ENCODE measurements around the gene ALG5.

The ALG5 gene, protein sequence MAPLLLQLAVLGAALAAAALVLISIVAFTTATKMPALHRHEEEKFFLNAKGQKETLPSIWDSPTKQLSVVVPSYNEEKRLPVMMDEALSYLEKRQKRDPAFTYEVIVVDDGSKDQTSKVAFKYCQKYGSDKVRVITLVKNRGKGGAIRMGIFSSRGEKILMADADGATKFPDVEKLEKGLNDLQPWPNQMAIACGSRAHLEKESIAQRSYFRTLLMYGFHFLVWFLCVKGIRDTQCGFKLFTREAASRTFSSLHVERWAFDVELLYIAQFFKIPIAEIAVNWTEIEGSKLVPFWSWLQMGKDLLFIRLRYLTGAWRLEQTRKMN

DNA sequence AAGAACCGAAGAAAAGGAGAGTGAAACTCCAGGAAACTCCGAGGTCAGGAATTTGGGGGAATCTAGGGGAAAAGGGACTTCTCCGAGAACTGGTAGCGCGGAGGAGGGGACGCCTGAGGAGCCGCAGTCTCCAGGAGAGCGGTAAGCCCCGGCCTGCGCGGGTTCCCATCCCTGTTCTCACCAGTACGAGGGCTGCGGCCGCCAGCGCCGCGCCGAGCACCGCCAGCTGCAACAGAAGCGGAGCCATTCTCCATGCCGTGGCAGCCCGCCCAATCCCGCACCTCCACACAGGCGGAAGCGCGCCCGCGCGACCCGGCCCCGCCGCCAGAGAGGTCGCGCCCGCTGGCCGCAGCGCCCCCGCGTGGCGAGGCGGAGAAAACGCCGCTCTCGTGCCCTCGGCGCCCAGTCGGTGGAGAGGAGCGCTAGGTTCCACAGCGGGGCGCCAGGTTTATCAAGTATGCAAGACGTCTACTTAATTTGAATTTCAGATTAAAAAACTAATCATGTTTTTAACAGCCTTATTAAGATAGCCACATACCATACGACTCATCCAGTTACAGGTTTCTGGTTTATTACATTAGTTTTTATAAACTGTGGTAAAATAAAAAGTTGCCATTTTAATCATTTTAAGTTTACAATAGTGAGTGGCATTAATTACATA, at the start of gene ALG5:
ALG5 (minus strand) TSS at position 287 of the 661 bp plus-strand sequence; CDS start at position 247, 40 bp downstream.
- H3K9ac ChIP-seq (ENCODE audit: low read depth, low read length), result peak within 1 kb of the TSS; percentile 96
- no peaks in the 10 kb centered on the region for H3K27me3 ChIP-seq (ENCODE audit: control insufficient read depth, insufficient read depth, low read length)
- H3K4me3 ChIP-seq (ENCODE audit: low read depth, low read length), result peak within 1 kb of the TSS; percentile 98
- no peaks in the 10 kb centered on the region for H3K4me1 ChIP-seq (ENCODE audit: control insufficient read depth, insufficient read depth, low read length)
- no peaks in the 10 kb centered on the region for H3K9me3 ChIP-seq (ENCODE audit: control insufficient read depth, insufficient read depth, low read length)
- no peaks in the 10 kb centered on the region for H3K36me3 ChIP-seq (ENCODE audit: control insufficient read depth, insufficient read depth, low read length)

DNA sequence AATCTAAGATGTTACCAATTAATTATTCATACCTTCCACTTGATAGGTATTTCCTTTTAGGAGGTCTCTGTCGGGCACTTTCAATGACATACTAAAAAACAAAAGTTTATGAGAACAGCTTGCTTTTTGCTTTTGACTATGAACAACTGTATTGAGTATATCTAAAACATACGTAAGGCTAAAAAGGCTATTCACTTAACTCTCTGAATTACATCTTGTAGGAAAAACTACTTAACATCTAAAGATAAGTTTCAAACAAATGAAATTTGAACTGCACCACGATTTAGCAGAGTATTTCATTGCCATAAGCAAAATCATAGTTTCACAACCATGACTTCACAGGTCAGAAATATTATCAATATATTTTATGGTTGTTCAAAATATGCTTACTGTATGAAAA, 48.7 kb upstream of the ALG5 start:
- Histone ChIP-seq H3K9ac (ENCODE audit: low read depth, low read length) (no peak overlapping the region), H3K4me1 (ENCODE audit: control insufficient read depth, insufficient read depth, low read length) (no peaks in the 10 kb centered on the region), H3K4me3 (ENCODE audit: low read depth, low read length) (no peak overlapping the region), H3K27me3 (ENCODE audit: control insufficient read depth, insufficient read depth, low read length) (no peaks in the 10 kb centered on the region), H3K36me3 (ENCODE audit: control insufficient read depth, insufficient read depth, low read length) (no peaks in the 10 kb centered on the region), H3K9me3 (ENCODE audit: control insufficient read depth, insufficient read depth, low read length) (no peaks in the 10 kb centered on the region)

DNA sequence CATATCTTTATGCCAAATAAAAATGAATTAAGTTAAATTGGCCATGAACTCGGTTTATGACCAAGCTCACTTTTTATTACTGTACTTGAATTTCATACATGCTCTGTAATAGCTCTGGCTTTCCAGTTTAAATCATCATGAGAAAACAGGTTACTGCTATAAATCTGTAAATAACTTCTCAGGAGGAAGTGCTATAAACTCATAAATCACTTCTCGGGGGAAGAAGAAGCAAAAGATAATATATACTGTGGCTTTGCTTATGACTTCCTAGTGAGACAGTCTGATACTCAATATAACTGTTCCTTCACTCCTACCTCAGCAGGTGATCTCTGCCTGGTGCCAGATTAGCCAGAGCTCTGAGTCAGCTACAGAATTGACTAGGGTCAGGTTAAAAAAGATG, 47.9 kb upstream of the ALG5 start:
- Histone ChIP-seq H3K4me1 (ENCODE audit: control insufficient read depth, insufficient read depth, low read length) (no peaks in the 10 kb centered on the region), H3K36me3 (ENCODE audit: control insufficient read depth, insufficient read depth, low read length) (peaks cover 4% of the 10 kb centered on the region), H3K27me3 (ENCODE audit: control insufficient read depth, insufficient read depth, low read length) (no peaks in the 10 kb centered on the region), H3K4me3 (ENCODE audit: low read depth, low read length) (no peak overlapping the region), H3K9ac (ENCODE audit: low read depth, low read length) (no peak overlapping the region), H3K9me3 (ENCODE audit: control insufficient read depth, insufficient read depth, low read length) (no peaks in the 10 kb centered on the region)

DNA sequence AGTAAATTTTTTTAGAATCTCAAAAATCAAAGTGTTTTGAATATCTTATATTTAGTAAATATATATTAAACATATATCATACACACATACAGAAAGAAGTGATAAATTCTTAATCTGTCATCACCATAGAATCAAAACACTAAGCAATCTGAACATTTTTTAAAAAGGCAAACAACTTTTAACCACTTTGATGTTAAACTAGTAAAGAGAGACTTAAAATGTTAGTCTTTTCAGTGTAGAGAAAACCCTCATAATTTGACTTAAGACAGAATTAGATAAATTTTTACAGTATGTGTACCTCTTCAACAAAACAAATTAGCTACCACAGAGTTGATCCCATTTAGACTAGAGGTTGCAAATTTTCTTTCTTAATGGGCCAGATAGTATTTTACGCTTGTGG, 46.9 kb upstream of the ALG5 start:
- H3K4me1 ChIP-seq (ENCODE audit: control insufficient read depth, insufficient read depth, low read length), result no peaks in the 10 kb centered on the region
- H3K9me3 ChIP-seq (ENCODE audit: control insufficient read depth, insufficient read depth, low read length), result no peaks in the 10 kb centered on the region
- no peak overlapping the region for H3K4me3 ChIP-seq (ENCODE audit: low read depth, low read length)
- no peaks in the 10 kb centered on the region for H3K27me3 ChIP-seq (ENCODE audit: control insufficient read depth, insufficient read depth, low read length)
- peaks cover 8% of the 10 kb centered on the region for H3K36me3 ChIP-seq (ENCODE audit: control insufficient read depth, insufficient read depth, low read length)
- H3K9ac ChIP-seq (ENCODE audit: low read depth, low read length), result no peak overlapping the region

DNA sequence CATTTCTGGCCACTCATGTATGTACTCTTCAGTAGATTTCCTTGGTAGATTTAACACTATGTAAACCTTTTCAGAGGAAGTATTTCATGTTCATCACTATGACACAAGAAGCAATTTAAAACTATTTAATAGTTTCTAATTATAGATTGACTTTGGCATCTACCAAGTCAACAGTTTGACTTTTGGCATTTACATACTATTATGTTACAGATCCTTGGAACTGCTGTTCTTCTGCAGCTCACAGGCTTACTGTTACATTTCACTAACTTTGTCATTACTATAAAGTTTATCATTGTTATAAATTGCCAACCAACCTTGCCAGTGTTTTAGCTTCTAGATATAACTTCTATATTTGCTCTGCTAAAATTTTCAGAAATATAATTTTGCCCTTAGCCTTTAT, 41.6 kb upstream of the ALG5 start:
- Histone ChIP-seq H3K4me1 (ENCODE audit: control insufficient read depth, insufficient read depth, low read length) (no peaks in the 10 kb centered on the region), H3K9ac (ENCODE audit: low read depth, low read length) (no peak overlapping the region), H3K4me3 (ENCODE audit: low read depth, low read length) (no peak overlapping the region), H3K27me3 (ENCODE audit: control insufficient read depth, insufficient read depth, low read length) (no peaks in the 10 kb centered on the region), H3K36me3 (ENCODE audit: control insufficient read depth, insufficient read depth, low read length) (peaks cover 8% of the 10 kb centered on the region), H3K9me3 (ENCODE audit: control insufficient read depth, insufficient read depth, low read length) (no peaks in the 10 kb centered on the region)

DNA sequence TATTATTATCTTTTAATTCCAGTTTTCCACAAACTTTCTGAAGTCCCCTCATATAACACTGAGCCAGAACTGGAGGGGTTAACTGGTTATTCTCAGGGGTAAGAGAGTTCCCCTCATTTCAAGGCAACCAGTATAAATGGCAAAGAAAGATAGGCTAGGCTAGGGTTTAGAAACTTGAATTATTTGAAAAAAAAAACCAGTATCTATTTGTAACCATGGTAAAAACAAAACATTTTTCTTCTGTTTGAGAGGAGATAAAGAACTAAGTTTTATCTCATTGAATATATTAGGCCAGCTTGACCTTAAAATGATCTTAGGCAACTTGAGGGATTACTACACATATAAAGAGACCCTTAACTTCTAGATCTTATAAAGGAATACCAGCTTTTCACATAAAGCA, 40.8 kb upstream of the ALG5 start:
- Histone ChIP-seq H3K4me3 (ENCODE audit: low read depth, low read length) (no peak overlapping the region), H3K4me1 (ENCODE audit: control insufficient read depth, insufficient read depth, low read length) (no peaks in the 10 kb centered on the region), H3K27me3 (ENCODE audit: control insufficient read depth, insufficient read depth, low read length) (no peaks in the 10 kb centered on the region), H3K9ac (ENCODE audit: low read depth, low read length) (no peak overlapping the region), H3K9me3 (ENCODE audit: control insufficient read depth, insufficient read depth, low read length) (no peaks in the 10 kb centered on the region), H3K36me3 (ENCODE audit: control insufficient read depth, insufficient read depth, low read length) (peaks cover 8% of the 10 kb centered on the region)

DNA sequence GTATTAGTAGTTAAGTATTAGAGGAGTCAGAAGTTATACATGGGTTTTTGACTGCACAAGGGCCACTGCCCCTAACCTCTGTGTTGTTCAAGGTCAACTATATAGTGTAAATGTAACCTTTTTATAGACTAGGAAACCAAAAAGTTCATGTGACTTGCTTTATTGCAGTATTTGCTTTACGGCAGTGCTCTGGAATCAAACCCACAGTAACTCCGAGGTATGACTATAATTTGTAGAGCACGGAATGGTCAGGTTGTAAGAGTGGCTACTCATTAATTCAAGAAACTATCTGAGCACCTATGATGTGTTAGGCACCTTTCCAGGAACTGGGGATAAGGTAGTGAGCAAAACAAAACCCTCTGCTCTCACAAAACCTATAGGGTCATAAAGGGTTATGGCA, 38.1 kb upstream of the ALG5 start:
- H3K36me3 ChIP-seq (ENCODE audit: control insufficient read depth, insufficient read depth, low read length), result peaks cover 8% of the 10 kb centered on the region
- H3K4me1 ChIP-seq (ENCODE audit: control insufficient read depth, insufficient read depth, low read length), result no peaks in the 10 kb centered on the region
- H3K9me3 ChIP-seq (ENCODE audit: control insufficient read depth, insufficient read depth, low read length), result no peaks in the 10 kb centered on the region
- no peaks in the 10 kb centered on the region for H3K27me3 ChIP-seq (ENCODE audit: control insufficient read depth, insufficient read depth, low read length)
- H3K4me3 ChIP-seq (ENCODE audit: low read depth, low read length), result no peak overlapping the region
- no peak overlapping the region for H3K9ac ChIP-seq (ENCODE audit: low read depth, low read length)

DNA sequence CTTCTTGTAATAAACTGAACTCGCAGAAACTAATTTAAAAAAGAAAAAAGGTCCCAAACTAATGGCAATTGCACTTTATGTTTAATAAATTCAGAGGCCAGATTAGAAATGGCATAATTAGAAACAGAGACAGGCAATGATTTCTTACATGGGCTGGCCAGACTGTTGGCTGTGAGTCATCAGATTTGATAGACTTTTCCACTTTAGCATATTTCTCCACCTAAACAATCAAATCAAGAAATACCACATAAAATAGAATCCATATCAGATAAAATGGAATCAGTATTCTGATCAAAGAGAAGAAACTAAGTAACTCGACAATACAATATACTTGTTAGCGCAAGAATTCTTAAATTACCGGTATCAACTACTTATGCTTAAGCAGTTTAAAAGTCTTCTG, 30.5 kb upstream of the ALG5 start:
- Histone ChIP-seq H3K27me3 (ENCODE audit: control insufficient read depth, insufficient read depth, low read length) (no peaks in the 10 kb centered on the region), H3K9ac (ENCODE audit: low read depth, low read length) (no peak overlapping the region), H3K36me3 (ENCODE audit: control insufficient read depth, insufficient read depth, low read length) (peaks cover 4% of the 10 kb centered on the region), H3K9me3 (ENCODE audit: control insufficient read depth, insufficient read depth, low read length) (no peaks in the 10 kb centered on the region), H3K4me1 (ENCODE audit: control insufficient read depth, insufficient read depth, low read length) (no peaks in the 10 kb centered on the region), H3K4me3 (ENCODE audit: low read depth, low read length) (no peak overlapping the region)

DNA sequence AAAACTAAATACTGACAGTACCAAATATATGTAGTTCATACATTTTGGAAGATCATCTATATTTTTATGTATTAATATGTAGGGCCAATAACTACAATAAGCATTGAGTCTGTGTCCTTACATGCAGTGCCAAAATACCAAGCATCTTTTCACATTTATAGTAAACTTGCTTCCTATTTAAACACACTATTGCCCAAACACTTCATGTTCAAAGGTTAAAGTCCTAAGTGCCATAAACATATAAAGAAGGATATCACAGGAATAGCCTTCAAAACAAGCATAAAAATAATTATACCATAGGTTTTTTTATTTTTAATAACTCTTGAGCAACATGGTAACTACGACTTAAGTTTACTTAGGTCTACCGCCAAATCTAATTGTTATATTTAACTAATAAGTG, 28.5 kb upstream of the ALG5 start:
- Histone ChIP-seq H3K9me3 (ENCODE audit: control insufficient read depth, insufficient read depth, low read length) (no peaks in the 10 kb centered on the region), H3K27me3 (ENCODE audit: control insufficient read depth, insufficient read depth, low read length) (no peaks in the 10 kb centered on the region), H3K4me1 (ENCODE audit: control insufficient read depth, insufficient read depth, low read length) (no peaks in the 10 kb centered on the region), H3K36me3 (ENCODE audit: control insufficient read depth, insufficient read depth, low read length) (peaks cover 4% of the 10 kb centered on the region), H3K4me3 (ENCODE audit: low read depth, low read length) (no peak overlapping the region), H3K9ac (ENCODE audit: low read depth, low read length) (no peak overlapping the region)

DNA sequence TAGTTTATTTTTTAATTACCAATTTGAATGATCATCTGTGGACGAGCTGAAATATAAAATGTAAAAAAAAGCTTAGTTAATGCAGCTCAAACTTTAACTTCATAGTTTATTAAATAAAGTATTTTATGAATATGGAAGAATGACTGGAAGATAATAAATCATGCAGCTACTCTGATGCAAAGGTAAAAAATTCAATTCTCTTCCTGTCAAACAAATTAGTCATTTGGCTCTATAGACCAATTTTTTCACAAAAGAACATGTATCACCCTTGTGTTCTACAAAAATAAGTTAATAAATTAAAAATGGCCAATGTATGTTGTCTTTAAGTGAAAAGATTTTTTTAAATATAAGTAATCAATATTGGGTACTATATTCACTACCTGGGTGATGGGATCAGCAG, 27.6 kb upstream of the ALG5 start:
- no peaks in the 10 kb centered on the region for H3K4me1 ChIP-seq (ENCODE audit: control insufficient read depth, insufficient read depth, low read length)
- no peaks in the 10 kb centered on the region for H3K27me3 ChIP-seq (ENCODE audit: control insufficient read depth, insufficient read depth, low read length)
- H3K4me3 ChIP-seq (ENCODE audit: low read depth, low read length), result no peak overlapping the region
- no peak overlapping the region for H3K9ac ChIP-seq (ENCODE audit: low read depth, low read length)
- peaks cover 4% of the 10 kb centered on the region for H3K36me3 ChIP-seq (ENCODE audit: control insufficient read depth, insufficient read depth, low read length)
- H3K9me3 ChIP-seq (ENCODE audit: control insufficient read depth, insufficient read depth, low read length), result no peaks in the 10 kb centered on the region

DNA sequence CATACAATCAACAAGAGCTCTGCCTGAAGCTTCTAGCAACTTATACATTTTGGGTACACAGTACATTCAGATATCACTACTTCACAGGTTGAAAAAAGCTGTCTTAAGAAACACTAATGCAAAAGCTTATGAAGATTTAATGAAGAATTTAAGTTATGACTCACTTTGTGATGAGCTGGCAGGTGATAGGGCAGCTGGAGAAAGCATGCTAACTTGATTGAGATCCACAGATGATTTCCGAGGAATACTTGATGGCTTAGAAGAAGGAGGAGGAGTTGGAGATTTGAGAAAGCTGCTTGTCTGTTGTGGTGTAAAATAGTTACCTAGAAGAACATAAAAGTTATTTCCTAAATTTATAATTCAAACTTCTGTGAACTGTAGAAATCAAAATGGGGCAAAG, 24.7 kb upstream of the ALG5 start:
- Histone ChIP-seq H3K27me3 (ENCODE audit: control insufficient read depth, insufficient read depth, low read length) (no peaks in the 10 kb centered on the region), H3K9me3 (ENCODE audit: control insufficient read depth, insufficient read depth, low read length) (no peaks in the 10 kb centered on the region), H3K4me3 (ENCODE audit: low read depth, low read length) (no peak overlapping the region), H3K36me3 (ENCODE audit: control insufficient read depth, insufficient read depth, low read length) (peaks cover 6% of the 10 kb centered on the region), H3K9ac (ENCODE audit: low read depth, low read length) (no peak overlapping the region), H3K4me1 (ENCODE audit: control insufficient read depth, insufficient read depth, low read length) (no peaks in the 10 kb centered on the region)

DNA sequence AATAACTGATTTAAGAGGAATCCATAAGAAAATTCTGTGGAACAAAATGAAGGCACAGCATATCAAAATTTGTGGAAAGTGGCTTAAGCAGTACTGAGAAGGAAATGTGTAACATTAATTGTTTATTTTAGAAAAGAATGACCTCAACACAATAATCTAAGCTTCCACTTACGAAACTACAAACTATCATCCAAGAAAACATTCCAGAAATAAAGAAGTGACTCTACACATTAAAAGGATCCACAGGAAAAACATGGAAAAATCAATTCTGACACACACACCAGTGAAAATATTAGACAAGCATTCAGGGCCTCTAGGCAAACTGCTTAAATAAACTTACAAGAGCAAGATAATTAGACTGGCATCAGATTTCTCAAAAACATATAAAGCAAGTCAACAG, 15.5 kb upstream of the ALG5 start:
- Histone ChIP-seq H3K27me3 (ENCODE audit: control insufficient read depth, insufficient read depth, low read length) (no peaks in the 10 kb centered on the region), H3K36me3 (ENCODE audit: control insufficient read depth, insufficient read depth, low read length) (peaks cover 4% of the 10 kb centered on the region), H3K4me1 (ENCODE audit: control insufficient read depth, insufficient read depth, low read length) (no peaks in the 10 kb centered on the region), H3K4me3 (ENCODE audit: low read depth, low read length) (no peak overlapping the region), H3K9ac (ENCODE audit: low read depth, low read length) (no peak overlapping the region), H3K9me3 (ENCODE audit: control insufficient read depth, insufficient read depth, low read length) (no peaks in the 10 kb centered on the region)

Data from iPS-15b (cell line).